ENCODE results near the gene PGF. TPM values are rescaled to one million over a fixed set of nuclear protein-coding genes. Genes with fewer than 3 reads are reported as not detected.

PGF gene
- total RNA-seq, 1 experiment from 2014 or later, result 76.1 TPM

GRCh38 chr14:74979029-74979428 lies 23.6 kb upstream of the PGF start:
- DNase-seq (ENCODE audit: low read depth), result no peak

DNA sequence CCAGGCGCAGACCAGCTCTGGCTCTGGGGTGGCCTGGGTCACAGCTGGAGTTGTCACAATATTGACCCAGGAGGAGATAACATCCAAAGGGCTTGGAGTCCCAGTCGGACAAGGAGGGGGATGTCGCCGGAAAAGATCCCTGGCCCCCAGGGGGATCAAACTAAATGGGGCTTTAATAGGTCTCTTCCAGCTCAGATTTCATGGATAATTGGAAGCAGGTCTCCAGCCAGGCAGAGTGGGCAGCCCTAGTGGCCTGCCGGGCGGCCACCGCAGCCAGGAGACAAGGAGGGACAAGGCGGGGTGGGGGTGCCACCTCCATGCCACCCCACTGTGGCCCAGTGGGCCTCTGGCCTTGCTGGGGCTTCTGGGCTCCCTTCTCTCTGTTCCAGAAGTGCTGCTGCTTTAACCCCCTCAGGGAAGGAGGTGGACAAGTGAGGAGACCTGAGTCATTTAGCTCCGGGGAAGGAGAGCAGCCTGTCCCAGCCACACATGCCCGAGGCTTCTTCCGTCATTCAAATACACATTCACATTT lies 23.1 kb upstream of the PGF start:
- no peak for DNase-seq (ENCODE audit: low read depth)

GRCh38 chr14:74977901-74978385 lies 22.5 kb upstream of the PGF start:
- DNase-seq (ENCODE audit: low read depth), result no peak

DNA sequence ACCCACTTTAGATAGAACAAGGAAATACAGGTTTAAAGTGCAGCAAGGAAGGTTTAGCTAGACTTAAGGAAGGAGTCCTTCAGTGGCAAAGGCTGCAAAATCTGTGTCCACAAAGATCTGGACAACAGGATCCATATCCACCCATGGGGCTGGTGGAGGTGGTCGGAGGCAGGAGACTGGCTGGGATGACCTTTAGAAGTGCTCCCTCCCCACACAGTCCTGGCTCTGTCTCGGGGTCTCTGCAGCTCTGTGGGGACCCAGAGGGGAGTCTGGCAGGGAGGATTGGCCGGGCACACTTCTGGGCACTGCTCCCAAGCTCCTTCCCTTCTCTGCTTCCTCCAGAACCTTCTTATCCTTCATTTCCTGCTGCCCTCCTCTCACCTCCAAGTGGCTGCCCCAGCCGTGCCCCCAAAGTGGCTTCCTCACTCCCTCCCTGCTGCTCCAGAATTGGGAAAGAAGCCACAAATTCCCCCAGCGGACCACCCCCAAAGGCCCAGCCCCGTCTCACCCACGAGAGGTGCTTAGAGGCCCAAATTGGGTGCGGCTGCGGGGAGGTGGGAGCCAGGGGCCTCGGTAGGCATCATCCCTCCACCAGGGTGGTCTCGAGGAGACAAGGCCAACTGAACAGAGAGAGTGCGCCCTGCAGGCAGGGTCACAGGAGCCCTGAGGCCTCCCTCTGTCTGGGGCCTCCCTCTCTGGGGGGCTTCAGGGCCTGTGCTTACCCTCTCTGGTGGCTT lies 21.9 kb upstream of the PGF start:
- DNase-seq (ENCODE audit: low read depth), result no peak

DNA sequence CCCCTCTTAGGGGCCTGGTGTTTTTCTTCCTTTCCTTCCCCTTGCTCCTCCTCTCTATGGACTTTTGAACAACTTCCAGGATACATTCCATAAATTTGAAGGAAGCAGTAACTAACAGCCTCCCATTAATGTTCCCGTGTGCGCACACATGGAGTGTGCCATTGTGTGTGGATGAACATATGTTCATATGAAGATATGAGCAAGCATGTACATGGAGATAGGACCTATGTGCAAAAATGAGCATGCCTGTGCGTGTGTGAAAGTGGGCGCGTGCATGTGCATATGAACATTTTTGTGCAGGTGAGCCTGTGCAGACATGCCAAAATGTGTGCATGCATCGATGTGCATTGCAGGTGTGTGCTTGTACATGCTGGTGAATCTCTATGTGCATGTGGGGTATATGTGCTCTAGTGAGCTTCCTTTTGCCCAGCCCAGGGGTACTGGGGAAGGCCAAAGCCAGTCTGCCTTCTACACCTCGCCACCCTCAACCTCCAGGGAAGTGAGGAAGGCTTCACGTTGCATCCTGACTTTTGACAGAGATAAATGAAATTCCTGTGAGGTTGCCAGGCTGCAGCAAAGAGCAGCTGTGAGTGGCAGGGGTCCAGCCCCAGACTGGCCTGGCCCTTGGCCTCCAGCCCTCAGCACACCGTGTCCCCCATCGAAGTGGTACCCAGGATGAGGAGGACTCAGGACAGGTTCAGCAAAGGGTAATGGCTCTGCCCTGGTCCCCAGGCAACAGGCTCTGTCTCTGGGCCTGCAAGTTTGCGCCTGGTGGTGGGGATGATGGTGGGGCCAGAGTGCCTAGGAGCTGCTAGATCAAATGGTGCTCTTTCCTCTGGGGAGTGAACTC lies 21.1 kb upstream of the PGF start:
- no peak for DNase-seq (ENCODE audit: low read depth)

- no peak for DNase-seq (ENCODE audit: low read depth)
Measured at GRCh38 chr14:74975059-74975810, 19.8 kb upstream of the PGF start.

GRCh38 chr14:74974364-74975058 lies 19.1 kb upstream of the PGF start:
- DNase-seq (ENCODE audit: low read depth), result no peak

GRCh38 chr14:74973905-74974363 lies 18.5 kb upstream of the PGF start:
- DNase-seq (ENCODE audit: low read depth), result no peak

- DNase-seq (ENCODE audit: low read depth), result peak; percentile 85
Measured at GRCh38 chr14:74973003-74973653, 17.7 kb upstream of the PGF start.

DNA sequence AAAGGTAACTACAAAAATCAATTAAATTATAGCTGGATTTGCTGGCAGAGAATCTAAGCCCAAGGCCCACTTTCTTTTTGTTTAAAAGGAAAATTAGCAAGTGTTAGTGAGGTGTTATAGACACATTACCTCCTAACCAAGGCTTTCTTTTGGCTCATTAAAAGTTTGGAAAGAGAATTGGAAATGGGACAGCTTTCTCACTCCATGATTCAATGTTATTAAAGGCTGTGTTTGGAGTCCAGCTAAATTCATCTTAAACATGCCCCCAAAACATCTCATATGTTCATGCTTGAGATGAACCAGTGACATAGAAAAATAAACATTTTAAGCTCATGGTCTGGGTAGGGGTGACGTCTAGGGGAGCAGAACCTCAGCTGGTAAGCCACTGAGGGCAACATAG lies 13.4 kb upstream of the PGF start:
- no peak for DNase-seq (ENCODE audit: low read depth)

DNA sequence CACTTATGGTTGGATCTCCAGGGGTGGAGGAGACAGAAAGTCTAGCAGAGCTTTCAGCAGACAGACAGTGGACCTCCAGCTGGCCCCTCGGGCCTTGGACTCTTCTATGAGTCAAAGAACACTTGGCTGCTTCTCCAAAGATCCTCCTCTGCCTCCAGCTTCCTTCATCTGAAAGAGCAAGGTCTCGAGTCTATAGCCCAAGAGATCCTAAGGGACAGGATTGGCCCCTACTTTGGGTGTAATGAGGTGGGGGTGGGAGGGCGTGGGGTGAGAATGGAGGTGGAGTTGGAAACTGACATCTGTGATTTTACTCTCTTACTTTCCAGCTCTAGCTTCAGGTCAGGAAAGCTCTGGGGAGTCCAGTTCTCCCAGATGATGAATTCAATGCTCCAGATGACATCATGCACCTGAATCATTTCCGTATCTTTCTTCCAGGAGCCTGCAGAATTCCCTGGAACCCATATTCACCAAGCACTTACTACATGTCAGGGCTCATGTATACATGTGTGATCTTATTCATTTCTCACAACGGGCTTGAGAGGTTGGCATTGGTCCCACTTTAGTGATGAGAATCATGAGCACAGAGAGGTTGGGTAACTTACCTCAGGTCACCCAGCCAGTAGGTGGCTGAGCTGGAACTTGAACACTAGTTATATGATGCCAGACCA lies 10.2 kb upstream of the PGF start:
- DNase-seq (ENCODE audit: low read depth), result peak; percentile 94

DNA sequence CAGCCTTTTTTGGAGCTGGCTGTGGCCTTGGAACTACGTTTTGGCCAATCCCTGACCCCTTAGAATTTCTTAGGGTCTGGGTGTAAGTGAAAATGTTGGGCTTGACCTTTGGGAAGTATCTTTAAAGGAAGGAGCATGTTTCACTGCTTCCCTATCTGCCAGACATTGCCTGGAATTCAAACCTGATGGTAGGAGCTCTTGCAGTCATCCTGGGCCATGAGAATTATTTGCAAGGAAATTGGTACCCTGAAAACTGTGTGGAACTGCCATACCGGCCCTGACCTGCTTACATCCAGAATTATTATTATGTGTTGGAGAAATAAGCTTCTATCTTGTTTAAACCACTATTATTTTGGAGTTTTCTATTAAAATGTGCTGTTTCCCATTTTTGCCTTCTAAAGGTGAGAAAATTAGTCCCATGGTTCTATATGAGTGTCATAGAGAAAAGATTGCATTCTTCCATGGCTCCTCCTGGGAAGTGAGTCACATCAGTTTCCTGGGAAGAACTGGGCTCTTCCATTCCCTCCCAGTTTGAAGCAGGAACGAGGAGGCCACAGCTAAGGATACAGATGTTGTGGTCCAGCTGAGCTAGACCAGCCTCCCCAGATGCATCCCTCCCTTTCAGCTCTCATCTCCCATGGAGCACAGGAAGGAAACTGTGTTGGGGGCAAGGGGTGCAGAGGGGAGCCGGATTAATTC lies 9.5 kb upstream of the PGF start:
- DNase-seq (ENCODE audit: low read depth), result peak; percentile 91

DNA sequence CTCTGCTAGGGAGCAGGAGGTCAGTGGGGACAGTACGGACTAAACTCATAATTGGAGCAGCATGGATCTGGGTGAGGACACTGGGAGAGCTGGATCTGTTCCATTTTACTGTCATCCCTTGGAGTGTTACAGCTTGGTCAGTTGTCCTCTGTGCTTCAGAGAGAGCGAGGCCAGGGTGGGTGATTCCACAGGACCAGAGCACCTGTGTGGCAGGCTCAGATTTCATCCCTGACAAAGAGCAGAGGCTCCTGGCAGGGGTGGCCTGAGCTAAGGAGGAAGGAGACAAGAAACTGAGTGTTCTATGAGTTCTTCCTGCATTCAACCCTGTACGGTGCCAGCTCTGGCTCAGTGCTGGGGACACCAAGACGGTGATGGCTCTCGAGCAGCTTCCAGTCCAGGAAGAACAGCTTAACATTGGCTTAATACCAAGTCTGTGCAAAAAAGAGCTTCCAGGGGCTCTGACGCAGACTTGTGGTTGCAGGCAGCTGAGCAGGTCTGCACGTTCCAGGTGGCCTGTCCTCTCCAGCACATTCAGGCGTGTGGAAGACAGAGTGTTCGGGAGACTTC lies 8.4 kb upstream of the PGF start:
- DNase-seq (ENCODE audit: low read depth), result peak; percentile 89

DNA sequence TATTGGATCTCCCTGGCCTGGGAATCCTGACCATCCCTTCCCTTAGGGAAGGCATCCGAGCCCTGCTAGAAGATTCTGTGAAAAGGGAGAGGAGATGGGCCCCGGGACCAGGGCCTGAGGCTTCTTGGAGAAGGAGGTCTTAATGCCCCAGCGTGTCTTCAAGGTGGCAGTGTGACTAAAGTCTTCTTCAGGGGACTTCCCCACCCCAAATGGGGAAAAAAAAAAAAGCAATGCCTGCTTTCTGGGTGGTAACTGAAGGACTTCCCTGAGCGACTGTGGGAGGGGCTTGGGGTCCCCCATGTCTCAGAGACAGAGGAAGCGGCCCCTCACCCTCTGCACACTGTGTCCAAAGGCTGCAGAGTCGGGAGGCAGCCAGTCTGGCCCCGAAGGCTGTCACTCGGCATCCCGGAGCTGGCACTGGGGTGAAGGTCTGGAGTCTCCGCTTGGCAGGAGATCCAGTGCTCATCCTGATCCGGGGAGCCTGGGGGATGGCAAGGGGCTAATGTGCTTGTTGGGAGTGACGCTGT lies 7.8 kb upstream of the PGF start:
- no peak for DNase-seq (ENCODE audit: low read depth)

GRCh38 chr14:74962493-74962892 lies 7.1 kb upstream of the PGF start:
- no peak for DNase-seq (ENCODE audit: low read depth)

DNA sequence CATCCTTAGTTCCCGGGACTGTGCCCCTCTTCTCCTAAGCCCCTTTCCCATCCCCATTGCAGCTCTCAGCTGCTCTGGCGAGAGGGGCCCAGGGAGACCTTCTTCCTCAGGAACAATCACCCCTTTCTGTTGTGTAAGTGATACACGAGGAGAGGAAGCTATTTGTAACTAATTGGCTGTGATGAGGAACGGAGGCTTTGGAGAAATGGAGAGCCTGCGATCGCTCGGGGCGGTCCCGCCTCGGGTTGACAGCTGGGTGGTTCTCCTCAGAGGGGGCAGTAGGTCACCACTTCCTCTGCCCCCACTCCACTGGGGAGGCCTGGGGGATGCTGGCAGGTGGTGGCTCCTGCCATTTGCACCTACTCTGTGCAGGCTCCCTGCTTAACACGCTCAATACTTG lies 6.6 kb upstream of the PGF start:
- DNase-seq (ENCODE audit: low read depth), result no peak

- no peak for DNase-seq (ENCODE audit: low read depth)
Measured at GRCh38 chr14:74961238-74961911, 6.0 kb upstream of the PGF start.

DNA sequence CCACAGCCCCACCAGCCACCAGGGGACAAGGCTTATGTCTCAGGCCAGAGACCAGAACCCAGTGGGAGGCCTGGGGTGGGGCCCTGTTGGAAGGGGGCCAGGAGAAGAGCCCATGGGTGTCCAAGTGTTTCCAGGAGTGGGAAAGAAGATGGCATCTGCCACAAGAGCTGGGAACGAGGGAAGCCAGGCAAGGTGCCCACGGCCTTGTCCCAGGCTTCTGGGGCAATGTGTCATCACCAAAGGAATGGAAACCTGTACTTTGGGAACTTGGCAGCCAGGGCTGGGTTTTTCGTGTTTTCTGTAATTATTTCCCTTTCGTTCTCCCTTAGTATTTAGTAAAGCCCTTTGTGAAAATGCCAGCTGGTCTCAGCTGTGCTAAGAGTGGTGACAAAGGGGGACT lies 5.3 kb upstream of the PGF start:
- DNase-seq (ENCODE audit: low read depth), result no peak
